SU-DHL-6 (cell line): ENCODE data around the gene KLHL18.

Experiments
- H2AFZ ChIP-seq: fragments of 200-600 bp; sonication (generic); 2 replicates; pipeline ENCODE4 v1.6.1; 2014; ENCODE audit warnings: low read depth, mild to moderate bottlenecking, moderate library complexity, mixed read lengths, antibody characterized with exemption, low read length; ENCODE audit not compliant: severe bottlenecking
- H3F3A ChIP-seq: fragments of 200-600 bp; shearing (Covaris generic); 2 replicates; pipeline ENCODE4 v1.6.0; 2016; ENCODE audit warnings: antibody characterized with exemption, mild to moderate bottlenecking; ENCODE audit not compliant: insufficient read depth
- H3K27ac ChIP-seq: fragments of 200-600 bp; sonication (generic); 2 replicates; pipeline ENCODE4 v1.5.1; 2016; ENCODE audit warnings: low read depth, mild to moderate bottlenecking, low read length, moderate library complexity, mixed read lengths
- H3K27me3 ChIP-seq: fragments of 200-600 bp; sonication (generic), shearing (Covaris generic); 2 replicates; pipeline ENCODE4 v1.6.0; 2014; ENCODE audit warnings: mild to moderate bottlenecking, low read length
- H3K36me3 ChIP-seq: fragments of 200-600 bp; sonication (generic); 2 replicates; pipeline ENCODE4 v1.6.1; 2014; ENCODE audit warnings: mild to moderate bottlenecking, low read length, mixed read lengths
- H3K4me2 ChIP-seq: fragments of 300-600, 200-600 bp; shearing (Covaris generic), sonication (generic); 2 replicates; pipeline ENCODE4 v1.6.0; 2014; ENCODE audit warnings: low read length, low read depth, mild to moderate bottlenecking; ENCODE audit not compliant: poor library complexity, severe bottlenecking
- H3K4me3 ChIP-seq: fragments of 200-600 bp; sonication (generic); 2 replicates; pipeline ENCODE4 v1.5.1; 2014; ENCODE audit warnings: antibody characterized with exemption, low read length, mild to moderate bottlenecking, mixed read lengths; ENCODE audit not compliant: insufficient read depth, poor library complexity, severe bottlenecking
- H3K79me2 ChIP-seq: fragments of 200-600 bp; sonication (generic); 2 replicates; pipeline ENCODE4 v1.6.1; 2014; ENCODE audit warnings: mild to moderate bottlenecking, low read length, moderate library complexity; ENCODE audit not compliant: insufficient read depth
- H3K9ac ChIP-seq: fragments of 200-600 bp; sonication (generic); 2 replicates; pipeline ENCODE4 v1.7.0; 2014; ENCODE audit warnings: mild to moderate bottlenecking, low read length
- H3K9me2 ChIP-seq: fragments of 200-600 bp; sonication (generic); replicated peaks from 2 replicates; pipeline ENCODE4 v1.6.1; 2014; ENCODE audit warnings: low read length; ENCODE audit not compliant: insufficient read depth
- H3K9me3 ChIP-seq: fragments of 200-600 bp; sonication (generic); 2 replicates; pipeline ENCODE4 v1.6.1; 2014; ENCODE audit warnings: low read length, mixed read lengths; ENCODE audit not compliant: insufficient read depth
- H4K20me1 ChIP-seq: fragments of 200-600 bp; sonication (generic); 2 replicates; pipeline ENCODE4 v1.6.1; 2014; ENCODE audit warnings: low read depth, mild to moderate bottlenecking, antibody characterized with exemption, low read length, moderate library complexity, mixed read lengths
- EZH2phosphoT487 ChIP-seq: fragments of 200-600 bp; sonication (generic), shearing (Covaris generic); conservative IDR thresholded peaks from 2 replicates; pipeline ENCODE4 v1.6.1; 2018; ENCODE audit warnings: mild to moderate bottlenecking, antibody characterized with exemption, low read length, moderate library complexity, mixed read lengths
- TF ChIP-seq, protein P1 (sequence below): fragments of 200-600 bp; sonication (generic); IDR thresholded peaks from one replicate; pipeline ENCODE4 v1.5.1; 2017; ENCODE audit warnings: antibody characterized with exemption, mild to moderate bottlenecking, low read length, moderate library complexity; ENCODE audit not compliant: insufficient read depth, poor library complexity, severe bottlenecking

KLHL18 gene

GRCh38 chr3:47394881-47395280 is 112.1 kb downstream of the KLHL18 start:
- no peak overlapping the region for H2AFZ ChIP-seq
- H3K36me3 ChIP-seq: no peaks in the 10 kb centered on the region
- H3K9ac ChIP-seq: no peak overlapping the region
- peaks cover 63% of the 10 kb centered on the region for H3K79me2 ChIP-seq
- no peaks in the 10 kb centered on the region for H4K20me1 ChIP-seq
- no peaks in the 10 kb centered on the region for H3K9me2 ChIP-seq
- TF ChIP-seq EZH2phosphoT487: no peak
- TF ChIP-seq, protein P1, sequence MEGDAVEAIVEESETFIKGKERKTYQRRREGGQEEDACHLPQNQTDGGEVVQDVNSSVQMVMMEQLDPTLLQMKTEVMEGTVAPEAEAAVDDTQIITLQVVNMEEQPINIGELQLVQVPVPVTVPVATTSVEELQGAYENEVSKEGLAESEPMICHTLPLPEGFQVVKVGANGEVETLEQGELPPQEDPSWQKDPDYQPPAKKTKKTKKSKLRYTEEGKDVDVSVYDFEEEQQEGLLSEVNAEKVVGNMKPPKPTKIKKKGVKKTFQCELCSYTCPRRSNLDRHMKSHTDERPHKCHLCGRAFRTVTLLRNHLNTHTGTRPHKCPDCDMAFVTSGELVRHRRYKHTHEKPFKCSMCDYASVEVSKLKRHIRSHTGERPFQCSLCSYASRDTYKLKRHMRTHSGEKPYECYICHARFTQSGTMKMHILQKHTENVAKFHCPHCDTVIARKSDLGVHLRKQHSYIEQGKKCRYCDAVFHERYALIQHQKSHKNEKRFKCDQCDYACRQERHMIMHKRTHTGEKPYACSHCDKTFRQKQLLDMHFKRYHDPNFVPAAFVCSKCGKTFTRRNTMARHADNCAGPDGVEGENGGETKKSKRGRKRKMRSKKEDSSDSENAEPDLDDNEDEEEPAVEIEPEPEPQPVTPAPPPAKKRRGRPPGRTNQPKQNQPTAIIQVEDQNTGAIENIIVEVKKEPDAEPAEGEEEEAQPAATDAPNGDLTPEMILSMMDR: no peak
- no peak overlapping the region for H3K4me2 ChIP-seq
- no peaks in the 10 kb centered on the region for H3K9me3 ChIP-seq
- no peak overlapping the region for H3K4me3 ChIP-seq
- no peaks in the 10 kb centered on the region for H3F3A ChIP-seq
- no peak overlapping the region for H3K27ac ChIP-seq
- H3K27me3 ChIP-seq: no peaks in the 10 kb centered on the region
